Activated T-cell treated with anti-CD3 and anti-CD28 coated beads, Interleukin-2, amount 50 U/mL, for 72 hours (primary cell): ENCODE results near the gene PPP6R3. TPM values are rescaled to one million over a fixed set of nuclear protein-coding genes. Genes with fewer than 3 reads are reported as not detected.

Experiments used
- ATAC-seq, 2 donors: fragments of 150-1000 bp; cut with Tn5 transposase; replicated peaks in 1 of 2; 2 replicates each; pipeline ENCODE4 v1.10.0; 2021; ENCODE audit warnings: moderate library complexity in 2 of 2, mild to moderate bottlenecking in 1 of 2
- DNase-seq, 2 donors: peaks; one replicate each; pipeline ENCODE4 v3.0.0; 2021 to 2022; ENCODE audit warnings: mixed read lengths in 1 of 2
- H3K27ac Mint-ChIP-seq: one replicate; pipeline ENCODE4 v1.8.0; 2022; ENCODE audit warnings: mild to moderate bottlenecking, moderate library complexity, mixed read lengths
- H3K27me3 Mint-ChIP-seq: one replicate; pipeline ENCODE4 v1.8.0; 2022; ENCODE audit warnings: low read depth, mixed read lengths
- H3K36me3 Mint-ChIP-seq, 2 donors: one replicate each; pipeline ENCODE4 v1.8.0; 2022; ENCODE audit warnings: mixed read lengths in 2 of 2, mild to moderate bottlenecking in 1 of 2; ENCODE audit not compliant: insufficient read depth in 2 of 2
- H3K4me1 Mint-ChIP-seq: one replicate; pipeline ENCODE4 v1.8.0; 2022; ENCODE audit warnings: low read depth, mixed read lengths
- H3K4me3 Mint-ChIP-seq, 2 donors: one replicate each; pipeline ENCODE4 v1.8.0; 2022; ENCODE audit warnings: mild to moderate bottlenecking in 2 of 2, mixed read lengths in 2 of 2, moderate library complexity in 2 of 2
- H3K9me3 Mint-ChIP-seq, 2 donors: one replicate each; pipeline ENCODE4 v1.8.0; 2022; ENCODE audit warnings: mixed read lengths in 2 of 2
- total RNA-seq, 2 donors: library from RNA; stranded (reverse); gene quantifications; one replicate each; pipeline ENCODE4 v1.2.3, GENCODE V29; 2022

PPP6R3 gene
- total RNA-seq, 2 donors from 2014 or later, result 111 to 128 TPM

- peak overlapping the region in 1 of 2 donors; percentile 3 for H3K4me3 Mint-ChIP-seq
- H3K36me3 Mint-ChIP-seq, result peaks cover 4 to 25% of the 10 kb centered on the region in 2 donors
- H3K27me3 Mint-ChIP-seq, result no peaks in the 10 kb centered on the region
- H3K27ac Mint-ChIP-seq, result peak overlapping the region; percentile 77
- peak in 1 of 2 donors; percentile 44 for ATAC-seq
- DNase-seq, result no peak
- peaks cover 0 to under 1% of the 10 kb centered on the region in 2 donors for H3K9me3 Mint-ChIP-seq
- peaks cover 73% of the 10 kb centered on the region for H3K4me1 Mint-ChIP-seq
Observed at GRCh38 chr11:68546555-68546954, 86.0 kb downstream of the PPP6R3 start.

- peak overlapping the region; percentile 97 for H3K27ac Mint-ChIP-seq
- H3K9me3 Mint-ChIP-seq, result no peaks in the 10 kb centered on the region
- ATAC-seq (peak in 1 of 2 donors; percentile 4), DNase-seq (no peak)
- peaks cover 11 to 29% of the 10 kb centered on the region in 2 donors for H3K36me3 Mint-ChIP-seq
- peaks cover 59% of the 10 kb centered on the region for H3K4me1 Mint-ChIP-seq
- H3K4me3 Mint-ChIP-seq, result peak overlapping the region; percentile 61 to 80
- no peaks in the 10 kb centered on the region for H3K27me3 Mint-ChIP-seq
Observed at GRCh38 chr11:68549789-68550484, 89.4 kb downstream of the PPP6R3 start.

- DNase-seq (peak; percentile 23 to 38), ATAC-seq (peak in 1 of 2 donors; percentile 50)
- Mint-ChIP-seq H3K27ac (peak overlapping the region; percentile 97), H3K27me3 (no peaks in the 10 kb centered on the region), H3K36me3 (peaks cover 11 to 28% of the 10 kb centered on the region in 2 donors), H3K9me3 (no peaks in the 10 kb centered on the region), H3K4me1 (peaks cover 54% of the 10 kb centered on the region), H3K4me3 (peak overlapping the region; percentile 61 to 80)
Observed at GRCh38 chr11:68550485-68550817, 89.9 kb downstream of the PPP6R3 start.

GRCh38 chr11:68551223-68551622 is 90.7 kb downstream of the PPP6R3 start:
- H3K4me1 Mint-ChIP-seq, result peaks cover 50% of the 10 kb centered on the region
- H3K4me3 Mint-ChIP-seq, result peak overlapping the region in 1 of 2 donors; percentile 80
- H3K36me3 Mint-ChIP-seq, result peaks cover 11 to 31% of the 10 kb centered on the region in 2 donors
- no peaks in the 10 kb centered on the region for H3K9me3 Mint-ChIP-seq
- DNase-seq (no peak), ATAC-seq (no peak)
- H3K27me3 Mint-ChIP-seq, result no peaks in the 10 kb centered on the region
- peak overlapping the region; percentile 97 for H3K27ac Mint-ChIP-seq

GRCh38 chr11:68551777-68552176 is 91.2 kb downstream of the PPP6R3 start:
- H3K36me3 Mint-ChIP-seq, result peaks cover 11 to 33% of the 10 kb centered on the region in 2 donors
- H3K4me1 Mint-ChIP-seq, result peaks cover 45% of the 10 kb centered on the region

GRCh38 chr11:68552542-68552941 is 92.0 kb downstream of the PPP6R3 start:
- H3K27me3 Mint-ChIP-seq, result no peaks in the 10 kb centered on the region
- peaks cover 11 to 34% of the 10 kb centered on the region in 2 donors for H3K36me3 Mint-ChIP-seq
- no peaks in the 10 kb centered on the region for H3K9me3 Mint-ChIP-seq
- peak overlapping the region; percentile 88 for H3K27ac Mint-ChIP-seq
- peaks cover 45% of the 10 kb centered on the region for H3K4me1 Mint-ChIP-seq
- ATAC-seq (no peak), DNase-seq (no peak)
- H3K4me3 Mint-ChIP-seq, result no peak overlapping the region

More at GRCh38 chr11:68551777-68552176, 91.2 kb downstream of the PPP6R3 start:
- Mint-ChIP-seq H3K27ac (peak overlapping the region; percentile 40), H3K9me3 (no peaks in the 10 kb centered on the region), H3K27me3 (no peaks in the 10 kb centered on the region), H3K4me3 (no peak overlapping the region)
- DNase-seq (no peak), ATAC-seq (no peak)

GRCh38 chr11:68560216-68560615 is 99.7 kb downstream of the PPP6R3 start:
- Mint-ChIP-seq H3K36me3 (peaks cover 4 to 36% of the 10 kb centered on the region in 2 donors), H3K9me3 (no peaks in the 10 kb centered on the region), H3K27me3 (no peaks in the 10 kb centered on the region), H3K27ac (peak overlapping the region; percentile 17), H3K4me1 (peaks cover 17% of the 10 kb centered on the region), H3K4me3 (no peak overlapping the region)
- ATAC-seq (no peak), DNase-seq (no peak)

- Mint-ChIP-seq H3K27ac (peak overlapping the region; percentile 55), H3K36me3 (peaks cover 10 to 37% of the 10 kb centered on the region in 2 donors), H3K4me3 (peak overlapping the region in 1 of 2 donors; percentile 20), H3K4me1 (peaks cover 12% of the 10 kb centered on the region), H3K9me3 (no peaks in the 10 kb centered on the region), H3K27me3 (no peaks in the 10 kb centered on the region)
- ATAC-seq (peak in 1 of 2 donors; percentile 55), DNase-seq (no peak)
Observed at GRCh38 chr11:68563454-68563853, 102.9 kb downstream of the PPP6R3 start.

- Mint-ChIP-seq H3K4me1 (peaks cover 20% of the 10 kb centered on the region), H3K27me3 (no peaks in the 10 kb centered on the region), H3K27ac (peak overlapping the region; percentile 5), H3K36me3 (peaks cover 11 to 37% of the 10 kb centered on the region in 2 donors), H3K9me3 (no peaks in the 10 kb centered on the region), H3K4me3 (no peak overlapping the region)
- DNase-seq (no peak), ATAC-seq (no peak)
Observed at GRCh38 chr11:68564261-68564660, 103.7 kb downstream of the PPP6R3 start.

- peaks cover 10 to 34% of the 10 kb centered on the region in 2 donors for H3K36me3 Mint-ChIP-seq
- no peaks in the 10 kb centered on the region for H3K27me3 Mint-ChIP-seq
- no peaks in the 10 kb centered on the region for H3K9me3 Mint-ChIP-seq
- no peak overlapping the region for H3K4me3 Mint-ChIP-seq
- H3K27ac Mint-ChIP-seq, result peak overlapping the region; percentile 5
- ATAC-seq (no peak), DNase-seq (no peak)
- H3K4me1 Mint-ChIP-seq, result peaks cover 28% of the 10 kb centered on the region
Observed at GRCh38 chr11:68565768-68566167, 105.2 kb downstream of the PPP6R3 start.

- H3K27me3 Mint-ChIP-seq, result no peaks in the 10 kb centered on the region
- DNase-seq (no peak), ATAC-seq (no peak)
- peaks cover 32% of the 10 kb centered on the region for H3K4me1 Mint-ChIP-seq
- H3K27ac Mint-ChIP-seq, result peak overlapping the region; percentile 9
- H3K36me3 Mint-ChIP-seq, result peaks cover 8 to 31% of the 10 kb centered on the region in 2 donors
- H3K4me3 Mint-ChIP-seq, result no peak overlapping the region
- no peaks in the 10 kb centered on the region for H3K9me3 Mint-ChIP-seq
Observed at GRCh38 chr11:68567553-68567952, 107.0 kb downstream of the PPP6R3 start.

GRCh38 chr11:68569357-68569756 is 108.8 kb downstream of the PPP6R3 start:
- no peaks in the 10 kb centered on the region for H3K27me3 Mint-ChIP-seq
- peaks cover 38% of the 10 kb centered on the region for H3K4me1 Mint-ChIP-seq
- peaks cover 8 to 40% of the 10 kb centered on the region in 2 donors for H3K36me3 Mint-ChIP-seq
- peak in 1 of 2 donors; percentile 51 for ATAC-seq
- no peaks in the 10 kb centered on the region for H3K9me3 Mint-ChIP-seq
- no peak overlapping the region for H3K4me3 Mint-ChIP-seq
- no peak for DNase-seq
- H3K27ac Mint-ChIP-seq, result no peak overlapping the region

GRCh38 chr11:68570691-68571090 is 110.1 kb downstream of the PPP6R3 start:
- no peak for ATAC-seq
- H3K36me3 Mint-ChIP-seq, result peaks cover 8 to 30% of the 10 kb centered on the region in 2 donors

More at GRCh38 chr11:68570691-68571090, 110.1 kb downstream of the PPP6R3 start:
- Mint-ChIP-seq H3K4me1 (peaks cover 38% of the 10 kb centered on the region), H3K27me3 (no peaks in the 10 kb centered on the region), H3K9me3 (no peaks in the 10 kb centered on the region), H3K27ac (peak overlapping the region; percentile 61), H3K4me3 (no peak overlapping the region)
- DNase-seq, result no peak
